MCF 10A (cell line): ENCODE results near the gene PDCD7. TPM values are rescaled to one million over a fixed set of nuclear protein-coding genes. Genes with fewer than 3 reads are reported as not detected.
"Not testable (repeated sequence)": the region's sequence is repeated elsewhere in the genome, so short reads cannot be mapped to it uniquely, and the experiment has no call there.

ENCODE experiments used
- Bru-seq: library from RNA; stranded (reverse); fragments of 400-500 nt; gene quantifications from one replicate; lab custom pipeline; 2021; lab: Mats Ljungman, UMichigan
- BruChase-seq, 2 experiments: library from RNA; stranded (reverse); fragments of 400-500 nt; gene quantifications; one replicate each; lab custom pipeline; 2021; lab: Mats Ljungman, UMichigan
- BruUV-seq: library from RNA; stranded (reverse); fragments of 400-500 nt; replicated peaks from 2 replicates; lab custom pipeline; 2021; lab: Mats Ljungman, UMichigan
- CTCF ChIA-PET: fragments of 300-600 bp; sonication (Branson Sonifier 250); formaldehyde crosslinking; extraction: SDS; loops from one replicate; lab custom pipeline; 2021; ENCODE audit warnings: antibody characterized with exemption, inconsistent platforms; lab: Yijun Ruan, JAX
- POLR2A ChIA-PET: fragments of 300-600, 350-650 bp; sonication (Branson Sonifier 250); formaldehyde crosslinking; extraction: SDS; loops from one replicate; lab custom pipeline; 2020; ENCODE audit warnings: antibody characterized with exemption, inconsistent platforms; lab: Yijun Ruan, JAX
- DNase-seq: peaks from one replicate; pipeline ENCODE4 v3.0.0-alpha.2; 2018; ENCODE audit not compliant: unreplicated experiment
- H3K27ac Mint-ChIP-seq: one replicate; pipeline ENCODE4 v1.8.0; 2022; ENCODE audit warnings: mild to moderate bottlenecking, low read depth, mixed read lengths; ENCODE audit not compliant: unreplicated experiment
- H3K27me3 Mint-ChIP-seq: one replicate; pipeline ENCODE4 v1.8.0; 2022; ENCODE audit warnings: mixed read lengths; ENCODE audit not compliant: insufficient read depth, unreplicated experiment
- H3K36me3 Mint-ChIP-seq: one replicate; pipeline ENCODE4 v1.8.0; 2022; ENCODE audit warnings: mild to moderate bottlenecking, moderate library complexity, mixed read lengths; ENCODE audit not compliant: insufficient read depth, unreplicated experiment
- H3K4me1 Mint-ChIP-seq: one replicate; pipeline ENCODE4 v1.8.0; 2022; ENCODE audit warnings: mixed read lengths; ENCODE audit not compliant: insufficient read depth, unreplicated experiment
- H3K4me3 Mint-ChIP-seq: one replicate; pipeline ENCODE4 v1.8.0; 2022; ENCODE audit warnings: mild to moderate bottlenecking, moderate library complexity, mixed read lengths; ENCODE audit not compliant: unreplicated experiment
- H3K9me3 Mint-ChIP-seq: one replicate; pipeline ENCODE4 v1.8.0; 2022; ENCODE audit warnings: mixed read lengths; ENCODE audit not compliant: unreplicated experiment
- intact Hi-C: fragments of 100-400 bp; cut with micrococcal nuclease; formaldehyde crosslinking; loops from 2 replicates; pipeline ENCODE4 v1.14.1; 2022
- long read RNA-seq: library from polyadenylated mRNA; stranded (forward); transcript quantifications from one replicate; pipeline ENCODE4 v2.0.0, GENCODE V29; 2022
- total RNA-seq: library from RNA; stranded (reverse); gene quantifications from 2 replicates; pipeline ENCODE4 v1.2.3, GENCODE V29; 2022
- TF ChIP-seq, protein P1 (sequence below): fragments of 200-600 bp; IDR thresholded peaks from one replicate; pipeline ENCODE4 v1.8.0; 2022; ENCODE audit warnings: antibody characterized with exemption, mild to moderate bottlenecking; ENCODE audit not compliant: unreplicated experiment

The PDCD7 gene, protein sequence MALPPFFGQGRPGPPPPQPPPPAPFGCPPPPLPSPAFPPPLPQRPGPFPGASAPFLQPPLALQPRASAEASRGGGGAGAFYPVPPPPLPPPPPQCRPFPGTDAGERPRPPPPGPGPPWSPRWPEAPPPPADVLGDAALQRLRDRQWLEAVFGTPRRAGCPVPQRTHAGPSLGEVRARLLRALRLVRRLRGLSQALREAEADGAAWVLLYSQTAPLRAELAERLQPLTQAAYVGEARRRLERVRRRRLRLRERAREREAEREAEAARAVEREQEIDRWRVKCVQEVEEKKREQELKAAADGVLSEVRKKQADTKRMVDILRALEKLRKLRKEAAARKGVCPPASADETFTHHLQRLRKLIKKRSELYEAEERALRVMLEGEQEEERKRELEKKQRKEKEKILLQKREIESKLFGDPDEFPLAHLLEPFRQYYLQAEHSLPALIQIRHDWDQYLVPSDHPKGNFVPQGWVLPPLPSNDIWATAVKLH
- total RNA-seq, result 26.3 and 31.0 TPM in 2 replicates
- Bru-seq, nascent RNA, result percentile 75 among the genes with signal in this experiment
- BruChase-seq, experiment 1, labeled RNA remaining after a 6-hour chase, result percentile 86 among the genes with signal in this experiment
- BruChase-seq, experiment 2, labeled RNA remaining after a 2-hour chase, result percentile 84 among the genes with signal in this experiment
- long read RNA-seq, transcript PDCD7-201 (5 exons, 2,851 nt), result major isoform, 78 of 84 reads
- long read RNA-seq, partial matches to known transcripts, result 4 of 84 reads
- long read RNA-seq, other reads (novel, unspliced or antisense), result 2 of 84 reads

- TF ChIP-seq, protein P1, sequence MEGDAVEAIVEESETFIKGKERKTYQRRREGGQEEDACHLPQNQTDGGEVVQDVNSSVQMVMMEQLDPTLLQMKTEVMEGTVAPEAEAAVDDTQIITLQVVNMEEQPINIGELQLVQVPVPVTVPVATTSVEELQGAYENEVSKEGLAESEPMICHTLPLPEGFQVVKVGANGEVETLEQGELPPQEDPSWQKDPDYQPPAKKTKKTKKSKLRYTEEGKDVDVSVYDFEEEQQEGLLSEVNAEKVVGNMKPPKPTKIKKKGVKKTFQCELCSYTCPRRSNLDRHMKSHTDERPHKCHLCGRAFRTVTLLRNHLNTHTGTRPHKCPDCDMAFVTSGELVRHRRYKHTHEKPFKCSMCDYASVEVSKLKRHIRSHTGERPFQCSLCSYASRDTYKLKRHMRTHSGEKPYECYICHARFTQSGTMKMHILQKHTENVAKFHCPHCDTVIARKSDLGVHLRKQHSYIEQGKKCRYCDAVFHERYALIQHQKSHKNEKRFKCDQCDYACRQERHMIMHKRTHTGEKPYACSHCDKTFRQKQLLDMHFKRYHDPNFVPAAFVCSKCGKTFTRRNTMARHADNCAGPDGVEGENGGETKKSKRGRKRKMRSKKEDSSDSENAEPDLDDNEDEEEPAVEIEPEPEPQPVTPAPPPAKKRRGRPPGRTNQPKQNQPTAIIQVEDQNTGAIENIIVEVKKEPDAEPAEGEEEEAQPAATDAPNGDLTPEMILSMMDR, result no peak
- peaks cover 7% of the 10 kb centered on the region for H3K9me3 Mint-ChIP-seq
- peaks cover 25% of the 10 kb centered on the region for H3K36me3 Mint-ChIP-seq
- H3K27ac Mint-ChIP-seq, result peak within 1 kb of the TSS; percentile 90
- DNase-seq, result peak; percentile 88
- intact Hi-C loops, result no loop called here
- H3K4me1 Mint-ChIP-seq, result peaks cover 8% of the 10 kb centered on the region
- H3K4me3 Mint-ChIP-seq, result peak within 1 kb of the TSS; percentile 90
- H3K27me3 Mint-ChIP-seq, result no peaks in the 10 kb centered on the region
- CTCF ChIA-PET, result interaction anchor here (0.9 to 1.3 kb wide), 2 partner anchors 11 to 14 kb away, joined by 3 read pairs; no protein-coding TSS in a partner anchor
- TSS peak; percentile 91 for BruUV-seq
- POLR2A ChIA-PET, result interaction anchor here (0.6 to 1.6 kb wide), 19 partner anchors 11 to 451 kb away, joined by 3 to 8 read pairs (median 3); partner anchors contain the start of genes CLPX, PARP16 and SPG21
Measured at GRCh38 chr15:65133548-65134200, at the start of gene PDCD7. Gene PDCD7 (minus strand): TSS chr15:65133808. CDS start chr15:65133781, 27 bp downstream.

- BruUV-seq, result no TSS peak
- H3K9me3 Mint-ChIP-seq, result no peaks in the 10 kb centered on the region
Measured at GRCh38 chr15:65182538-65182937, 48.9 kb upstream of the PDCD7 start.

DNA sequence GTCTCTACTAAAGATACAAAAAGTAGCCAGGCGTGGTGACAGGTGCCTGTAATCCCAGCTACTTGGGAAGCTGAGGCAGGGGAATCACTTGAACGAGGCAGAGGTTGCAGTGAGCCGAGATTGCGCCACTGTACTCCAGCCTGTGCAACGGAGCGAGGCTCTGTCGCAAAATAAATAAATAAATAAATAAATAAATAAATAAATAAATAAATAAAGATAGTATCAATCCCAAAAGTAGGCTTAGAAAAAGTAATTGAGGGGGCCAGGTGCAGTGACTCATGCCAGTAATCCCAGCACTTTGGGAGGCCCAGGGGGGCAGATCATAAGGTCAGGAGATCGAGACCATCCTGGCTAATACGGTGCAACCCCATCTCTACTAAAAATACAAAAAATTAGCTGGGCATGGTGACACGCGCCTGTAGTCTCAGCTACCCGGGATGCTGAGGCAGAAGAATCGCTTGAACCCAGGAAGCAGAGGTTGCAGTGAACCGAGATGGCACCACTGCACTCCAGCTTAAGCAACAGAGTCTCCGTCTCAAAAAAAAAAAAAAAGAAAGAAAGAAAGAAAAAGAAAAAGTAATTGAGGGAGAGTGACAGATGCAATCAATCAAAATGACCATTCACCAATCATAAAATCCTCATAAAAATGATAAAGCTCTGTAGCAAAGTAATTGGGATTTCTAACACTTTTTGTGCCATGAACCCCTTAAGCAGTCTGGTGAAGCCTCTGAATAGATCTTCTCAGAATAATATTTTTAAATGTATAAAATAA is 48.2 kb upstream of the PDCD7 start:
- H3K27ac Mint-ChIP-seq, result not testable (repeated sequence)
- peak overlapping the region; percentile 41 for H3K4me3 Mint-ChIP-seq
- POLR2A ChIA-PET, result interaction anchor here (0.5 to 6.9 kb wide), 5 partner anchors 10 to 151 kb away, joined by 3 to 83 read pairs (median 3); partner anchors contain the start of genes PARP16 and PDCD7

More at GRCh38 chr15:65182538-65182937, 48.9 kb upstream of the PDCD7 start:
- no peak overlapping the region for H3K27ac Mint-ChIP-seq
- DNase-seq, result no peak
- TF ChIP-seq, protein P1, result no peak
- H3K4me1 Mint-ChIP-seq, result peaks cover 6% of the 10 kb centered on the region
- no peaks in the 10 kb centered on the region for H3K27me3 Mint-ChIP-seq
- CTCF ChIA-PET, result interaction anchor here (0.6 to 1.6 kb wide), 9 partner anchors 13 to 130 kb away, joined by 3 to 6 read pairs (median 3); partner anchors contain the start of genes PARP16 and RNU5B-1
- intact Hi-C loops, result no loop called here
- H3K4me3 Mint-ChIP-seq, result peak overlapping the region; percentile 94
- POLR2A ChIA-PET, result interaction anchor here (0.6 to 6.9 kb wide), 4 partner anchors 49 to 152 kb away, joined by 3 to 83 read pairs (median 4); partner anchors contain the start of genes PARP16 and PDCD7
- peaks cover 54% of the 10 kb centered on the region for H3K36me3 Mint-ChIP-seq

More for the DNA sequence above, 48.2 kb upstream of the PDCD7 start:
- CTCF ChIA-PET, result interaction anchor here (0.7 to 1.6 kb wide), 9 partner anchors 13 to 129 kb away, joined by 3 to 6 read pairs (median 3); partner anchors contain the start of genes PARP16 and RNU5B-1
- intact Hi-C loops, DNase-seq, BruUV-seq, H3K4me1 Mint-ChIP-seq, H3K27me3 Mint-ChIP-seq, H3K9me3 Mint-ChIP-seq: not testable (repeated sequence)
- peaks cover 61% of the 10 kb centered on the region for H3K36me3 Mint-ChIP-seq
